Measurements from ENCODE around the gene EPHA6. TPM values are rescaled to one million over a fixed set of nuclear protein-coding genes. Genes with fewer than 3 reads are reported as not detected.

The EPHA6 gene
- total and polyA plus RNA-seq, 2 experiments from 2014 or later = not detected

DNA sequence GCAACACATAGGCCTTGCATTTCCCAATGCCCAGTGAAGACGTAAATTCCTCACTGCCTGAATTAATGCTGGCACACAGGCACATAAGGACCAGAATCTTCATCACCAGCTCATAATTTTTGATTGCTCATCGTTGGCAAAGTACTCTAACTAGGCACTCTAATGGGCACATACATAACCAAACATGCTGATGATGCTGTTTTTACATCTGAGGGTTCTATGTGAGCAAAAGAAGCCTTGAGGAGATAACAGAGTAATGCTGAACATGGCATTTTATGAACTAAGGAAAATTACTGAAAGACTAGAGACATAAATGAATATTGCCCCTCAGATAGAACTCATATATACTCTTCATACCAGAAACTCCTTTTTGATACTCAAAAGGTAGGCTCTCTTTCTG is 387.4 kb downstream of the EPHA6 start:
- H3K4me1 ChIP-seq (ENCODE audit: insufficient read depth) = no peaks in the 10 kb centered on the region
- no peak overlapping the region for H3K9ac ChIP-seq
- H3K79me2 ChIP-seq (ENCODE audit: insufficient read depth) = no peaks in the 10 kb centered on the region
- WGBS, 2 experiments (ENCODE audit: low coverage in 1 of 2, low lambda C conversion rate in 2 of 2, missing lambda C conversion rate in 2 of 2) = 11 to 12% methylated on average over 2 of the region's 2 CpGs
- H3F3A ChIP-seq (ENCODE audit: insufficient read depth) = no peaks in the 10 kb centered on the region
- no peaks in the 10 kb centered on the region for H3K36me3 ChIP-seq (ENCODE audit: low read depth)
- no peak overlapping the region for H3K4me2 ChIP-seq (ENCODE audit: unreplicated experiment)
- no peaks in the 10 kb centered on the region for H3K9me2 ChIP-seq (ENCODE audit: insufficient read depth)
- no peak overlapping the region for H2AFZ ChIP-seq
- in situ Hi-C loops (cut with MboI) = no loop called here
- TF ChIP-seq EZH2phosphoT487 (IDR thresholded peaks at IDR 0.05; ENCODE audit: insufficient read depth, low read depth) = no peak
- no peak for TF ChIP-seq EZH2 (IDR thresholded peaks at IDR 0.05; ENCODE audit: insufficient read depth, poor library complexity, severe bottlenecking)
- H3K27ac ChIP-seq = no peak overlapping the region
- H3K27me3 ChIP-seq (replicated peaks; ENCODE audit: insufficient read depth) = no peaks in the 10 kb centered on the region
- no peaks in the 10 kb centered on the region for H3K9me3 ChIP-seq (ENCODE audit: low read depth)
- no peak overlapping the region for H3K4me3 ChIP-seq
- H4K20me1 ChIP-seq (ENCODE audit: insufficient read depth) = no peaks in the 10 kb centered on the region
- DNase-seq = no peak

- in situ Hi-C loops (cut with MboI) = no loop called here
- H3K9me2 ChIP-seq (ENCODE audit: insufficient read depth) = no peaks in the 10 kb centered on the region
- TF ChIP-seq EZH2 (IDR thresholded peaks at IDR 0.05; ENCODE audit: insufficient read depth, poor library complexity, severe bottlenecking) (no peak), EZH2phosphoT487 (IDR thresholded peaks at IDR 0.05; ENCODE audit: insufficient read depth, low read depth) (no peak)
- H3K4me3 ChIP-seq = no peak overlapping the region
- no peaks in the 10 kb centered on the region for H4K20me1 ChIP-seq (ENCODE audit: insufficient read depth)
- peaks cover 3% of the 10 kb centered on the region for H3K9me3 ChIP-seq (ENCODE audit: low read depth)
- H3F3A ChIP-seq (ENCODE audit: insufficient read depth) = no peaks in the 10 kb centered on the region
- H3K27ac ChIP-seq = no peak overlapping the region
- no peaks in the 10 kb centered on the region for H3K4me1 ChIP-seq (ENCODE audit: insufficient read depth)
- WGBS, 2 experiments (ENCODE audit: low coverage in 1 of 2, low lambda C conversion rate in 2 of 2, missing lambda C conversion rate in 2 of 2) = 24 to 31% methylated on average over 1 of the region's 1 CpG
- no peak overlapping the region for H2AFZ ChIP-seq
- no peaks in the 10 kb centered on the region for H3K79me2 ChIP-seq (ENCODE audit: insufficient read depth)
- H3K36me3 ChIP-seq (ENCODE audit: low read depth) = no peaks in the 10 kb centered on the region
- H3K9ac ChIP-seq = no peak overlapping the region
- no peak for DNase-seq
- no peak overlapping the region for H3K4me2 ChIP-seq (ENCODE audit: unreplicated experiment)
- no peaks in the 10 kb centered on the region for H3K27me3 ChIP-seq (replicated peaks; ENCODE audit: insufficient read depth)
Measured at GRCh38 chr3:97228966-97229365, 414.6 kb downstream of the EPHA6 start.

- Histone ChIP-seq H3K9me2 (ENCODE audit: insufficient read depth) (no peaks in the 10 kb centered on the region), H3K9me3 (ENCODE audit: low read depth) (peaks cover 3% of the 10 kb centered on the region), H3F3A (ENCODE audit: insufficient read depth) (no peaks in the 10 kb centered on the region), H4K20me1 (ENCODE audit: insufficient read depth) (no peaks in the 10 kb centered on the region), H3K27ac (no peak overlapping the region), H2AFZ (no peak overlapping the region), H3K27me3 (replicated peaks; ENCODE audit: insufficient read depth) (no peaks in the 10 kb centered on the region), H3K4me2 (ENCODE audit: unreplicated experiment) (no peak overlapping the region), H3K4me1 (ENCODE audit: insufficient read depth) (no peaks in the 10 kb centered on the region), H3K4me3 (no peak overlapping the region), H3K36me3 (ENCODE audit: low read depth) (no peaks in the 10 kb centered on the region), H3K79me2 (ENCODE audit: insufficient read depth) (no peaks in the 10 kb centered on the region), H3K9ac (no peak overlapping the region)
- TF ChIP-seq EZH2 (IDR thresholded peaks at IDR 0.05; ENCODE audit: insufficient read depth, poor library complexity, severe bottlenecking) (no peak), EZH2phosphoT487 (IDR thresholded peaks at IDR 0.05; ENCODE audit: insufficient read depth, low read depth) (no peak)
- in situ Hi-C loops (cut with MboI) = no loop called here
- no peak for DNase-seq
- 20 to 25% methylated on average over 3 of the region's 3 CpGs for WGBS, 2 experiments (ENCODE audit: low coverage in 1 of 2, low lambda C conversion rate in 2 of 2, missing lambda C conversion rate in 2 of 2)
Measured at GRCh38 chr3:97230486-97230885, 416.1 kb downstream of the EPHA6 start.

- no peak for DNase-seq
- no peak overlapping the region for H3K4me2 ChIP-seq (ENCODE audit: unreplicated experiment)
Measured at GRCh38 chr3:97232393-97233034, 418.1 kb downstream of the EPHA6 start.

GRCh38 chr3:97235179-97235578 is 420.8 kb downstream of the EPHA6 start:
- no peak overlapping the region for H3K9ac ChIP-seq
- TF ChIP-seq EZH2 (IDR thresholded peaks at IDR 0.05; ENCODE audit: insufficient read depth, poor library complexity, severe bottlenecking) (no peak), EZH2phosphoT487 (IDR thresholded peaks at IDR 0.05; ENCODE audit: insufficient read depth, low read depth) (no peak)
- H2AFZ ChIP-seq = no peak overlapping the region
- no peaks in the 10 kb centered on the region for H3F3A ChIP-seq (ENCODE audit: insufficient read depth)
- H3K79me2 ChIP-seq (ENCODE audit: insufficient read depth) = no peaks in the 10 kb centered on the region
- no peak overlapping the region for H3K4me2 ChIP-seq (ENCODE audit: unreplicated experiment)
- no peak overlapping the region for H3K4me3 ChIP-seq
- H3K27me3 ChIP-seq (replicated peaks; ENCODE audit: insufficient read depth) = no peaks in the 10 kb centered on the region
- H4K20me1 ChIP-seq (ENCODE audit: insufficient read depth) = no peaks in the 10 kb centered on the region
- in situ Hi-C loops (cut with MboI) = no loop called here
- H3K36me3 ChIP-seq (ENCODE audit: low read depth) = no peaks in the 10 kb centered on the region
- no peaks in the 10 kb centered on the region for H3K4me1 ChIP-seq (ENCODE audit: insufficient read depth)
- H3K9me2 ChIP-seq (ENCODE audit: insufficient read depth) = no peaks in the 10 kb centered on the region
- no peak for DNase-seq
- no peak overlapping the region for H3K27ac ChIP-seq
- no peaks in the 10 kb centered on the region for H3K9me3 ChIP-seq (ENCODE audit: low read depth)

More at GRCh38 chr3:97232393-97233034, 418.1 kb downstream of the EPHA6 start:
- H3K27me3 ChIP-seq (replicated peaks; ENCODE audit: insufficient read depth) = no peaks in the 10 kb centered on the region
- in situ Hi-C loops (cut with MboI) = no loop called here
- no peaks in the 10 kb centered on the region for H3K9me3 ChIP-seq (ENCODE audit: low read depth)
- no peak overlapping the region for H3K9ac ChIP-seq
- H3K27ac ChIP-seq = no peak overlapping the region
- H3F3A ChIP-seq (ENCODE audit: insufficient read depth) = no peaks in the 10 kb centered on the region
- H3K4me3 ChIP-seq = no peak overlapping the region
- H2AFZ ChIP-seq = no peak overlapping the region
- H3K9me2 ChIP-seq (ENCODE audit: insufficient read depth) = no peaks in the 10 kb centered on the region
- H3K79me2 ChIP-seq (ENCODE audit: insufficient read depth) = no peaks in the 10 kb centered on the region
- no peaks in the 10 kb centered on the region for H3K4me1 ChIP-seq (ENCODE audit: insufficient read depth)
- WGBS, 2 experiments (ENCODE audit: low coverage in 1 of 2, low lambda C conversion rate in 2 of 2, missing lambda C conversion rate in 2 of 2) = 10 to 15% methylated on average over 5 of the region's 5 CpGs
- TF ChIP-seq EZH2 (IDR thresholded peaks at IDR 0.05; ENCODE audit: insufficient read depth, poor library complexity, severe bottlenecking) (no peak), EZH2phosphoT487 (IDR thresholded peaks at IDR 0.05; ENCODE audit: insufficient read depth, low read depth) (no peak)
- H3K36me3 ChIP-seq (ENCODE audit: low read depth) = no peaks in the 10 kb centered on the region
- H4K20me1 ChIP-seq (ENCODE audit: insufficient read depth) = no peaks in the 10 kb centered on the region

Measured in GM23248 (cell line).